Neutrophil (primary cell): ENCODE data around the gene SELENOI.

Experiments used
- H3K27ac ChIP-seq: fragments of 200-600 bp; sonication (generic); 2 replicates; pipeline ENCODE4 v1.5.1; 2016; ENCODE audit warnings: mild to moderate bottlenecking, moderate library complexity
- H3K27me3 ChIP-seq: fragments of 200-600 bp; sonication (generic); 2 replicates; pipeline ENCODE4 v1.6.0; 2016; ENCODE audit warnings: mild to moderate bottlenecking
- H3K36me3 ChIP-seq: fragments of 200-600 bp; sonication (generic); 2 replicates; pipeline ENCODE4 v1.5.1; 2017
- H3K4me1 ChIP-seq, 2 experiments: fragments of 200-600 bp in 1 of 2; sonication (generic) in 1 of 2; 1 replicate in 1 of 2; 2 replicates in 1 of 2; pipeline versions ENCODE4 v1.5.1 to v1.6.1; 2013 to 2016; ENCODE audit warnings: low read depth in 1 of 2, low read length in 1 of 2, mild to moderate bottlenecking in 1 of 2, moderate library complexity in 1 of 2; ENCODE audit not compliant: control insufficient read depth in 1 of 2, insufficient read depth in 1 of 2
- H3K4me3 ChIP-seq, 2 experiments: fragments of 200-600 bp in 1 of 2; sonication (generic) in 1 of 2; 1 replicate in 1 of 2; 2 replicates in 1 of 2; pipeline ENCODE4 v1.5.1; 2013 to 2016; ENCODE audit warnings: low read depth in 1 of 2, low read length in 1 of 2, mild to moderate bottlenecking in 1 of 2, moderate library complexity in 1 of 2
- H3K9me3 ChIP-seq: fragments of 200-600 bp; sonication (generic); 2 replicates; pipeline ENCODE4 v1.5.1; 2016
- TF ChIP-seq, protein P1 (sequence below): fragments of 200-600 bp; sonication (generic); IDR thresholded peaks from 2 replicates; pipeline ENCODE4 v1.5.1; 2016; ENCODE audit warnings: antibody characterized with exemption

The SELENOI gene, protein sequence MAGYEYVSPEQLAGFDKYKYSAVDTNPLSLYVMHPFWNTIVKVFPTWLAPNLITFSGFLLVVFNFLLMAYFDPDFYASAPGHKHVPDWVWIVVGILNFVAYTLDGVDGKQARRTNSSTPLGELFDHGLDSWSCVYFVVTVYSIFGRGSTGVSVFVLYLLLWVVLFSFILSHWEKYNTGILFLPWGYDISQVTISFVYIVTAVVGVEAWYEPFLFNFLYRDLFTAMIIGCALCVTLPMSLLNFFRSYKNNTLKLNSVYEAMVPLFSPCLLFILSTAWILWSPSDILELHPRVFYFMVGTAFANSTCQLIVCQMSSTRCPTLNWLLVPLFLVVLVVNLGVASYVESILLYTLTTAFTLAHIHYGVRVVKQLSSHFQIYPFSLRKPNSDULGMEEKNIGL

DNA sequence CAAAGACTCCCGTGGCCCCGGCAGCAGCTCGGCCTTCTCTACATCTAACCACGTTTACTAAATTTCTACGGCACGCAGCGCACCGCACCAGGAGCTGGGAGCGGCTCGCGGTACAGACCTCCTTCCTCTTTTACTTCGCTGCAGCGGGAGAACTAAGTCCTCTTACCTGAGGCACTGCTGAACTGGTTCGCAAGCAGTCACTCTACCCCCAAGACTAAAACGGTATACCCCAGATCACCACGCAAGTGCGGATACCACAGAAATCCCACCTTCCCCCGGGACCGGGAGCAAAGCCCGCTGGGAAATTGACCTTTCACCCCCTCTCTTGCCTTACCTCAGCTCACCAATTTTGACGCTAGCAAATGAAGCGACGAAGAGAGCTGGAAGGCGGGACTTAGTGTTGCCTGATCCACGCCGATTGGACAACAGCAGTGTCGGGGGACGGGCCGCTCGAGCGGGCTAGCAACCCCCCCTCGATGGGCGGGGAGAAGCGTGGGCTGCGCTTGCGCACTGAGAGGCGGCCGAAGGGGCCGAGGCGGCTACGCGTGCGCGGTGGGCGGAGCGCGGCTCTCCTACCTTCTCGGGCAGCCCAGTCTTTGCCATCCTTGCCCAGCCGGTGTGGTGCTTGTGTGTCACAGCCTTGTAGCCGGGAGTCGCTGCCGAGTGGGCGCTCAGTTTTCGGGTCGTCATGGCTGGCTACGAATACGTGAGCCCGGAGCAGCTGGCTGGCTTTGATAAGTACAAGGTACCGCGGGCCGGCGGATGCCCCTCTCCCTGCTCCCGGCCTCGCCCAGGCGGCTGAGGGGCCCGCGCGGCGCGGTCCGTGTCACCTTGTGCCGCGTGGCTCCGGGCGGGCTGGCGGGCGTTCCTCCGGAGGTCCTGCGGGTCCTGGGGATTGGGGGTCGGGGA lies at the start of gene SELENOI:
Gene SELENOI, plus strand, starts transcription at position 599 of the 909 bp plus-strand sequence. Its CDS starts 90 bp downstream, at position 689.
- peak within 1 kb of the TSS; percentile 96 to 99 for H3K4me3 ChIP-seq
- no peaks in the 10 kb centered on the region for H3K36me3 ChIP-seq
- no peaks in the 10 kb centered on the region for H3K9me3 ChIP-seq
- H3K27me3 ChIP-seq: no peaks in the 10 kb centered on the region
- peaks cover 31 to 32% of the 10 kb centered on the region in 2 experiments for H3K4me1 ChIP-seq
- TF ChIP-seq, protein P1, sequence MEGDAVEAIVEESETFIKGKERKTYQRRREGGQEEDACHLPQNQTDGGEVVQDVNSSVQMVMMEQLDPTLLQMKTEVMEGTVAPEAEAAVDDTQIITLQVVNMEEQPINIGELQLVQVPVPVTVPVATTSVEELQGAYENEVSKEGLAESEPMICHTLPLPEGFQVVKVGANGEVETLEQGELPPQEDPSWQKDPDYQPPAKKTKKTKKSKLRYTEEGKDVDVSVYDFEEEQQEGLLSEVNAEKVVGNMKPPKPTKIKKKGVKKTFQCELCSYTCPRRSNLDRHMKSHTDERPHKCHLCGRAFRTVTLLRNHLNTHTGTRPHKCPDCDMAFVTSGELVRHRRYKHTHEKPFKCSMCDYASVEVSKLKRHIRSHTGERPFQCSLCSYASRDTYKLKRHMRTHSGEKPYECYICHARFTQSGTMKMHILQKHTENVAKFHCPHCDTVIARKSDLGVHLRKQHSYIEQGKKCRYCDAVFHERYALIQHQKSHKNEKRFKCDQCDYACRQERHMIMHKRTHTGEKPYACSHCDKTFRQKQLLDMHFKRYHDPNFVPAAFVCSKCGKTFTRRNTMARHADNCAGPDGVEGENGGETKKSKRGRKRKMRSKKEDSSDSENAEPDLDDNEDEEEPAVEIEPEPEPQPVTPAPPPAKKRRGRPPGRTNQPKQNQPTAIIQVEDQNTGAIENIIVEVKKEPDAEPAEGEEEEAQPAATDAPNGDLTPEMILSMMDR: peak; percentile 19
- H3K27ac ChIP-seq: peak within 1 kb of the TSS; percentile 89

DNA sequence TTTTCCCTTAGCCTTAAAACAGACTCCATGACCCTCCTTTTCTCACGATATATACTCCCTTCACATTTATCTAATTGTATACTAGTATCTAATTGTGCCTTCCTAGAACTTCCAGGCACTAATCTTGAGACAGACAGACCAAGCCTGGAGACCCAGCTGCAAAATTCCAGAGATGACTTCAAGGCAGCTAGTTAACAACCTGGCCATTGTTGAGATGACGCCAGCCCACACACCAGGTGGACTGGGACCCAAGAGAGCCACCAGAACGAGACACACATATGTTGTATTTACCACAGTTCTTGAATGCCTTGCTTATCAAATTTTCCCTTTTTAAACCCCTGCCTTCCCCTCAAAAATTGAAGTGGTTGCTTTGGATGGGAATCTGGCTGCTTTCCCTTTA lies 48.9 kb upstream of the SELENOI start:
- H3K36me3 ChIP-seq: no peaks in the 10 kb centered on the region
- peaks cover 7% of the 10 kb centered on the region for H3K27me3 ChIP-seq
- TF ChIP-seq, protein P1: no peak
- H3K4me3 ChIP-seq: no peak overlapping the region
- peaks cover 18 to 22% of the 10 kb centered on the region in 2 experiments for H3K4me1 ChIP-seq
- H3K9me3 ChIP-seq: no peaks in the 10 kb centered on the region
- no peak overlapping the region for H3K27ac ChIP-seq

- Histone ChIP-seq H3K27ac (no peak overlapping the region), H3K27me3 (peaks cover 7% of the 10 kb centered on the region), H3K9me3 (no peaks in the 10 kb centered on the region), H3K4me1 (peaks cover 18 to 22% of the 10 kb centered on the region in 2 experiments), H3K36me3 (no peaks in the 10 kb centered on the region), H3K4me3 (peak overlapping the region; percentile 70 to 94)
- TF ChIP-seq, protein P1: no peak
Measured at GRCh38 chr2:26298286-26298637, 47.7 kb upstream of the SELENOI start.

- peaks cover 7% of the 10 kb centered on the region for H3K27me3 ChIP-seq
- peak overlapping the region; percentile 70 to 94 for H3K4me3 ChIP-seq
- peaks cover 18 to 22% of the 10 kb centered on the region in 2 experiments for H3K4me1 ChIP-seq
- no peaks in the 10 kb centered on the region for H3K9me3 ChIP-seq
- no peaks in the 10 kb centered on the region for H3K36me3 ChIP-seq
- TF ChIP-seq, protein P1: no peak
- peak overlapping the region; percentile 58 for H3K27ac ChIP-seq
Measured at GRCh38 chr2:26298638-26299393, 47.1 kb upstream of the SELENOI start.

DNA sequence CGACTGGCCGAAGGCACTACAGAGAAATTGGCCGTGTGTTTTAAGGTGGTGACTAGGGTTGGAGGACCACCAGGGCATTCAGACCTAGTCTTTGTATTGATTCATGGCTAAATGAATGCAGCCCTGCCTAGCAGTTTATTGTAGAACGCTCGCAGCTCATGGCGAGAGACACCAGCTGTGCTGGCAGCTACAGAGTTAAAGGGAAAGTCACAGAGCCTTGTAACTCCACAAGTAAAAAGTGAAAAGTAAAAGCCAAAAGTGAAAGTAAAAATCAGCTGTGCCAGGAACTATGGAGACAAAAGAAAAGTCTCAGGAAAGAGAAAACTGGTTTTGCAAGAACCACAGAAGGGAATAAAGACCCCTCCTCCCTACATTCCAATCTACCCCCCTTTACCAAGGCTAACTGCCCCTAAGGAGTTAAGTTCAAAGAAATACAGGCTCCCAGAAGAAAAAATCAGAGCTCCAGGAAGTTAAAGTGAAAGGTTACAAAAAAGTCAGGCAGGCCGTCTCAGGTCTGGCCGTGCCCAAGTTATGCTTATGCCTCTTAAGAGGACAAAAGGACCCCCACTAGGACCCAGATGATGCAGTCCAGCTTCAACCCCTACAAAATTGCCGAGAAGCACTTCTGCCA lies 46.4 kb upstream of the SELENOI start:
- H3K27ac ChIP-seq: peak overlapping the region; percentile 58
- H3K4me3 ChIP-seq: peak overlapping the region; percentile 70 to 94
- H3K36me3 ChIP-seq: no peaks in the 10 kb centered on the region
- no peaks in the 10 kb centered on the region for H3K9me3 ChIP-seq
- H3K4me1 ChIP-seq: peaks cover 18 to 22% of the 10 kb centered on the region in 2 experiments
- TF ChIP-seq, protein P1: no peak
- H3K27me3 ChIP-seq: peaks cover 7% of the 10 kb centered on the region
